ENCODE results near the gene TEX12.

DNA sequence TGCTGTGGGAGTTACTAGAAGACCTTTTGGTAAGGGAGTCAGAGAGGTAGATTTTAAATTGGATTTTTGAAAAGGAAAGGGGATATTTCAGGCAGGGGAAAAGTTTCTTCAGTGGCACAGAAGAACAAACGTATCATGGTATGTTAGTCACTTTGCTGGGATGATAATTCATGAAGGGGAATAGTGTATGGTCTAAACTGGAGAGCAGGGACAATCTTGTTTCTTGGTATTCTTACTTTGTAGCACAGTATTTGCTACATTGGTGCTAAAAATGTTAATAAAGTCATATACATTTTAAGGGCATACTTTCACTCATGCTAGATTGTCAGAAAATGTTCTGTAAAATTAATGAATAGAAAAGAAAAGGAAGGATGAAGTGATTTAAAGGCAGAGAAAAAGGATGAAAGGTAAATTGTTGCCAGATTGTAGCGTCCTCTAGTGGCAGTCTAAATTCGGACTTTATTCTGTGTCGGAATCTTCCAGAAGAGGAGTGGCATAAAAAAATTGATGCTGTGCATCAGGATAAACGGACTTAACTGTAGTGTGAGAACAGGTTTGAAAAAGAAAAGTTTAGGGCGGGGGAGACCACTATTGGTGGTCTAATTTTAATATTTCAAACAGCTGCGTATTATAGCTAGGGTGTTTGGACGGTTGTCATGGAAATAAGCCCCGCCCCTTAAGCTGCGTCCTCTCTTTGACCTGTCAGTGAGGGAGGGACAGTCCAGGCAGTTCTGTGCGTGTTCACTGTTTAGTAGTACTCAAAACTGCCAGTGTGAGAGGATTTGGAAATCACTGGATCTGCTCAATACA, 7.8 kb downstream of the TEX12 start, which contains the start of gene BCO2:
- TF ChIP-seq NFIC (IDR thresholded peaks at IDR 0.05) = 0 out of 2 replicates have a peak, but pooled peaks have one; percentile 10
- TF ChIP-seq RAD21 (IDR thresholded peaks at IDR 0.05; ENCODE audit: low read depth) = peak; percentile 79
- 0 out of 2 replicates have a peak, but pooled peaks have one; percentile 18 for TF ChIP-seq MAX (IDR thresholded peaks at IDR 0.05)
- peak; percentile 11; the same call in 1 of the 2 replicates for TF ChIP-seq TEAD4 (IDR thresholded peaks at IDR 0.05)
- no peak for TF ChIP-seq TCF12 (IDR thresholded peaks at IDR 0.05; ENCODE audit: low read depth)
- TF ChIP-seq CREB1 (IDR thresholded peaks at IDR 0.05; ENCODE audit: low read depth) = no peak
- no peak for TF ChIP-seq REST (IDR thresholded peaks at IDR 0.05; ENCODE audit: low read depth)
- no peak for TF ChIP-seq EP300 (IDR thresholded peaks at IDR 0.05; ENCODE audit: borderline replicate concordance)
- no peak for TF ChIP-seq EGR1 (IDR thresholded peaks at IDR 0.05)
- TF ChIP-seq CEBPB (IDR thresholded peaks at IDR 0.05) = no peak
- TF ChIP-seq ZBTB7A (IDR thresholded peaks at IDR 0.05; ENCODE audit: low read depth) = no peak
- TF ChIP-seq USF1 (IDR thresholded peaks at IDR 0.05) = no peak
